ENCODE measurements around the gene P3H2. TPM values are rescaled to one million over a fixed set of nuclear protein-coding genes. Genes with fewer than 3 reads are reported as not detected.

The P3H2 gene
- total RNA-seq, 1 experiment from 2014 or later = 0.03 TPM

DNA sequence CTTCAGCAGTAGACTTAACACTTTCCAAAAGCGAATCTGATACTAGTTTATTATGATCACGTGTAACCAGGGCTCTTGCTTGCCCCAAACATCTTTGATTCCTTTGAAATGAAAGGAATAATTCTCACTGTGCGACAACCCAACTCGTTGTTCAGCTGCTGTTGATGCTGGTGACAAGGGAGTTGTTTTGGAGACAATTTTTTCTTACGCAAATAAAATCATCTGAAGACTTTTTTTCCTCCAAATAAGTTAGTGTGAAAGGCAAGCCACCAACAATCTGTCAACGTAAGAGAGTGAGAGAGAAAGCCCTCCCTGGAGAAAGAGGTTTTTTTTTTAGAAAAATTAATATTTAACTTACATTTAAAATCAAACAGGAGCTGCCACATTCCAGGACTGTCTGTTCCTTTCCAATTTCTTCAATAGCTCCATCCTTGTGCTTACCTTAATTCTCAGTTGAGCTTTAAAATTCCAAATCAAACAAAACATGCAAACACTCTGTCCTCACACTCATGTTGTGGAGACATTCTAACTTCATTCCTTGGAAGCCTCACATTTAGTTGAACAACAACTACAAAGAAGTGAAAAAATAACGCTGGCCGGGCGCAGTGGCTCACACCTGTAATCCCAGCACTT is 4.9 kb upstream of the P3H2 start:
- DNase-seq (ENCODE audit: low read depth) = no peak

DNA sequence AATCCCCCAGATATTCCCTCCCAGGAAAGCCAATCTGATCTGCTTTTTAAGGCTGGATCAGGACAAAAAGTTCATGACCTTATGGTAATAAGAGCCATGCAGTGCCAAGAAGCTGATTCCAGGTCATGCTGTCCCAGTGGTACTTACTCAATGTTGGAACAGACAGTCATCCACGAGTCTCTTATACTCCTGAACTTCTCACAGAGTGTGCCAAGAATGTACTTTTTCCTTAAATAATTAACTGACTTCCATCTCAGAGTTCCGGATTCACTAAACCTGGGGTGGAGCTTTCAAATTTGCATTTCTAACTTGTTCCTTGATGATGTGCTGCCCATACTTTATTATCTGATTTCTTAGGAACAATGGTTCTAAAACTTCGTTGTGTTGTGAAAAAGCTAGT is 3.4 kb upstream of the P3H2 start:
- no peak for DNase-seq (ENCODE audit: low read depth)

DNA sequence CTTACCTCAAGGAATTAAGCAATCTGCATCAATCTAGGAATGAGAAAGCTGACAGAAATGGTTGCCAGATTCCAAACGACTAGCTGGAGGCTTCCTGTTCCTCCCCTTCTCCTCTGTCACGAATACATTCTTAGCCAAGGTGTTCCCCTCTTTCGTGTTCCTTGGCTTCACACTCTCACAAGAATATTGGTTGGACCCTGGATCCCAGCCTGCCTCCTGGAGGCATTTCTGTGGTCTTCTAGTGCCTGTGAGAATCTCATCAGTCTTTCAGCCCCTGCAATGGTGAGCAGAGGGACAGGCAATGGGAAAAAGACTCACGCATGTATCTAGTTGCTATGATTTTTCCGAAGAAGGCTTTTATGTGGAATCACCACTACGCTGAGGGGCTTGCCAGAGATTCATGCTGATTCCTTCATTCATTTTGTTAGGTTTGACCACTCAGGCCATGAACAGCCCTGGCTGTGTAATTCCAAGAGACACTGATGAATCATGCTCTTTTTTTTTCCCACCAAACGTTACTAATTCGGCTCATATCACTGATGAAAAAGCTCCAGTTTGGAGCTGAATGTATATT is 1.6 kb upstream of the P3H2 start:
- DNase-seq (ENCODE audit: low read depth) = peak; percentile 76

- DNase-seq (ENCODE audit: low read depth) = no peak
These were observed 686 bp upstream of the P3H2 start for GRCh38 chr3:190121383-190121782.

DNA sequence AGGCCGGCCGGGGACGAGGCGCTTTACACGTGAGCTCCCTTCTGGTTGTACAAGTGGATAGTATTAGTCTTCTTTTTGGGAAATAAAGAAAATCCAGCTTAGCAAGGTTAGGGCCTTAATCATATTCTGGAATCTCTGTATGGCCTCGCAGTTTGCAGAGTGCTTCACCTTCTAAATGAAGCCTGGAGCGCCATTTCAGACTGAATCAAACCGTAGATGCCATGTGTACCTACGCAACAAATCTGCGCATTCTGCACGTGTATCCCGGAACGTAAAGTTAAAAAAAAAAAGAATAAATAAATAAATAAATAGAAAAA is 322 bp upstream of the P3H2 start:
- DNase-seq (ENCODE audit: low read depth) = no peak

- no peak for DNase-seq (ENCODE audit: low read depth)
These were observed 1.0 kb downstream of the P3H2 start for GRCh38 chr3:190119461-190120268.

DNA sequence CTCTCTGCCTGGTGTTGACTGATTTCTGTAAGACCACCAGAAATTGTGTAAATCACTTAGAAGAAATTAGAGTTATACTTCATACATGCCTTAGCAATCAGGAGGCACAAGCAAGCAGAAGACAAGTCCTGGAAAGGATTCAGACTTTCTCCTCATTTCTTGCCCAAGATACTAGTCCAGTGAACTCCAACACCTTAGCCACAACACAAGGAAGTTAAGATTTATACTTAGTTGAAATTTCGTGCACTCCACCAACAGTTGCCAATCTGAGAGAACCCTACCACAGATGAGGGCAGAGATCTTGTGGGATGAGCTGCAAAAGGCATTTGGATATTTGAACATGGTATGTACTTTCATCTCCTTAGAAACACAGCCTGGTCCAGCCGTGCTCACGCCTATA is 2.3 kb downstream of the P3H2 start:
- DNase-seq (ENCODE audit: low read depth) = no peak

GRCh38 chr3:190117981-190118380 is 2.7 kb downstream of the P3H2 start:
- DNase-seq (ENCODE audit: low read depth) = peak; percentile 64

GRCh38 chr3:190116551-190117067 is 4.1 kb downstream of the P3H2 start:
- DNase-seq (ENCODE audit: low read depth) = no peak

GRCh38 chr3:190110826-190111225 is 9.9 kb downstream of the P3H2 start:
- no peak for DNase-seq (ENCODE audit: low read depth)

GRCh38 chr3:190109441-190109840 is 11.3 kb downstream of the P3H2 start:
- DNase-seq (ENCODE audit: low read depth) = no peak

- DNase-seq (ENCODE audit: low read depth) = no peak
These were observed 11.9 kb downstream of the P3H2 start for GRCh38 chr3:190108804-190109203.

DNA sequence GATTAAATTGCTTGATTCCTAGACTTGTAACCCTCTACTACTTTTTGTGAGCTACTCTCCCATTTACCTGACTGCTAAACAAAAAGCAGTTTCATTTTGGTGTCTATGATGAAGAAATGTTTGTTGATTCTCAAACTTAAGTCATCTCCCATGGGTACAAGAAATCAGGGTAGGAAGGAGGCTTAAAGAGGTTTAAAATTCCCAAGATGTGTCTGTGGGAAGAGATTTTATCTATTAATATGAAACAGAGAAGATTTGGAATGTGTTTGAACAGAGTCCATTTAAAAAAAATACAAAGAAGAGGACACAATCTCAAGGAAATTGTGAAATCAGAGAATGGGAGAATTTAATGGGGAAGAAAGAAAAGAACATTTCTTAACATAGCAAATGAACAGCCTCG is 14.8 kb downstream of the P3H2 start:
- no peak for DNase-seq (ENCODE audit: low read depth)

- DNase-seq (ENCODE audit: low read depth) = no peak
These were observed 19.2 kb downstream of the P3H2 start for GRCh38 chr3:190101320-190102011.

DNA sequence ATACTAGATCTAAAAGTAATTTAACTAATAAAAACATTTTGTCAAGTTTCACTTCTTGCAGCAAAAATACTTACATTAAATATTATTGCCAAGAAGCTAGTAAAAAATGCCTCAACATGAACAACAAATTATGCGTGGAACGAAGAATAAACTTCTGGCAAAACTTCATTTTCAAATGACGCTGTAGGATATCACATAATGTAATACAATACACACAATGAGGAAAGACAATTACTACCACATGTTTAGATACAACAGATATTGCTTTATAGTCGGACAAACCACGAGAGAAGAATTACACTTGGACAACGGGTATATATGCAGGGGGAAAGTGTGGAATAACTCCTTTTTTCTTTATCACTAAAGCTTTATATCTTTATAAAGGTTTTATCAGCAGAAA is 21.6 kb downstream of the P3H2 start:
- no peak for DNase-seq (ENCODE audit: low read depth)

DNA sequence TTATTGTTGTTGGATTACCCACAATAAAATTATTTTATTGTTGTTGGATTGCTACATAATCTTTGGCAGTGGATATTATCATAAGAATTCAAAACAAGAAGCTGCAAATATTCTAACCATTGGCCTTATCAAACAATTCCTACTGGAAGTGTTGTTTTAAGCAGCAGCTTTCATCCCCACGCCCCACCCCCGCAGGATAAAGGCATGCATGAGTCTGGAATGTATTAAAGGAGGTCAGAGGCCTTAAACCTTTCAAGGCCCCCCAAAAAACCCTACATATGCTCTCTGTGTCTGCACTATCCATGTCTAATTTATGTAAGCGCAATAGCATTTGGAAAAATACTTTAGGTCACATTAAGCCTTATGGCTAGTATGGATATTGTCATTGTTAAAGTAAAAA is 23.1 kb downstream of the P3H2 start:
- no peak for DNase-seq (ENCODE audit: low read depth)

- DNase-seq (ENCODE audit: low read depth) = no peak
These were observed 23.7 kb downstream of the P3H2 start for GRCh38 chr3:190097025-190097424.

- DNase-seq (ENCODE audit: low read depth) = no peak
These were observed 24.4 kb downstream of the P3H2 start for GRCh38 chr3:190096345-190096744.

DNA sequence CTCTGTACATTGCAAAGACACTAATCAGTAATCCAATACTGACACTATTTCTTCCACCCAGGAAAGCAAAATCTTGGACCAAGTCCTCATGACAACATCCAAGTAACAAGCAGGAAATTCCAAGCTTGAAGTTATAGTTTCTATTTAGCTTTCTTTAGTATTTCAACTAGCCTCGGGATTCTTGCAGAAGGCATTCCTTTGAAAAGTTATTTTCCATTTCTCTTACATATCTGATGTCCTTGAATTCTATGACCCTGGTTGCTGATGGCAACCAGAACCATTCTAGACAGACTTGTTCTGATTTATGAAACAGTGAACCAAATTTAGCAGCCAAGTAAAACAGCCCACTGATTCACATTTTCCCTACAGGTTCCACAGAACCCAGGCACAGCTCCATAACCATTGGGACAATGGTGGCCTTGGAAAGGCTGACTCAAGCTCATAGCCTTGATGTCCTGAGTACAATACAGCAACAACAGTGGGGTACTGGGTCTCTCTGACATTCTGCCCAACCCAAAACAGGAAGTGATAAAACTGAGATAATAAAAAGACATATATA is 26.5 kb downstream of the P3H2 start:
- DNase-seq (ENCODE audit: low read depth) = no peak

- DNase-seq (ENCODE audit: low read depth) = peak; percentile 89
These were observed 28.4 kb downstream of the P3H2 start for GRCh38 chr3:190092250-190092649.

DNA sequence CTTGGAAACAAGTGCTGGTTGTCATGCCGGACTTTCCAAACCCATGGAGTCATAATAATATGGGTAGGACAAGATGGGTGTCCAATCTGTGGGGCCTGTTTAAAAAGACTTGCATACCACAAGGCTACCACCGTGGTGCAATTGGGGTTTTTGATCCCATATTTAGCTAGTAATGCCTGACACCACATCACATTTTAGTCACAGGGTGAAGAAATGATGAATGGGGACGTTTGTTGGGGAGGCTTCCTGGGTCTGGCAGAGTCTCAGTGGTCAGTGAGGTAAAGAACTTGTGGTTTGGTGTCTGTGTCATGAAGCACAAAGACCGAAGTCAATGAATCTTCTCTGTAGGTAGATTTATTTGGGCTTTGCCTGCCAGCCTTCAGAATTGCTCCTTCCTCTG is 31.0 kb downstream of the P3H2 start:
- DNase-seq (ENCODE audit: low read depth) = peak; percentile 80

- DNase-seq (ENCODE audit: low read depth) = no peak
These were observed 31.8 kb downstream of the P3H2 start for GRCh38 chr3:190088890-190089289.
